HEK293 (cell line): ENCODE measurements around the gene DEF6.

Source experiments
- BCL11A ChIP-seq: fragments of 450-650 bp; formaldehyde crosslinking; IDR thresholded peaks from 2 replicates; pipeline ENCODE4 v1.5.1; 2016; ENCODE audit warnings: low read depth, missing biosample characterization, missing genetic modification characterization
- ELK4 ChIP-seq: IDR thresholded peaks from 2 replicates; pipeline ENCODE4 v1.6.1; 2011; ENCODE audit warnings: mild to moderate bottlenecking, low read depth, low read length, borderline replicate concordance
- GFI1B ChIP-seq: fragments of 450-650 bp; formaldehyde crosslinking; IDR thresholded peaks from 2 replicates; pipeline ENCODE4 v1.5.1; 2016; ENCODE audit warnings: missing biosample characterization, missing genetic modification characterization
- IKZF3 ChIP-seq: fragments of 450-650 bp; IDR thresholded peaks from 2 replicates; pipeline ENCODE4 v1.5.0; 2018; ENCODE audit warnings: missing biosample characterization, mild to moderate bottlenecking, missing genetic modification characterization, moderate library complexity
- SCRT1 ChIP-seq: fragments of 450-650 bp; formaldehyde crosslinking; IDR thresholded peaks from 2 replicates; pipeline ENCODE4 v1.5.1; 2016; ENCODE audit warnings: missing biosample characterization, missing genetic modification characterization, borderline replicate concordance
- ZBTB1 ChIP-seq: fragments of 450-650 bp; formaldehyde crosslinking; IDR thresholded peaks from 2 replicates; pipeline ENCODE4 v1.5.1; 2016; ENCODE audit warnings: missing biosample characterization, missing genetic modification characterization
- ZBTB17 ChIP-seq: fragments of 450-650 bp; formaldehyde crosslinking; IDR thresholded peaks from 2 replicates; pipeline ENCODE4 v1.5.1; 2016; ENCODE audit warnings: missing biosample characterization, missing genetic modification characterization
- ZBTB44 ChIP-seq: fragments of 450-650 bp; IDR thresholded peaks from 2 replicates; pipeline ENCODE4 v1.5.1; 2018; ENCODE audit warnings: missing biosample characterization, mild to moderate bottlenecking, missing genetic modification characterization
- ZNF10 ChIP-seq: fragments of 450-650 bp; formaldehyde crosslinking; IDR thresholded peaks from 2 replicates; pipeline ENCODE4 v1.5.1; 2017; ENCODE audit warnings: missing biosample characterization, missing genetic modification characterization
- ZNF133 ChIP-seq: fragments of 450-650 bp; formaldehyde crosslinking; IDR thresholded peaks from 2 replicates; pipeline ENCODE4 v1.5.1; 2016; ENCODE audit warnings: missing biosample characterization, missing genetic modification characterization
- ZNF138 ChIP-seq: fragments of 450-650 bp; formaldehyde crosslinking; IDR thresholded peaks from 2 replicates; pipeline ENCODE4 v1.5.1; 2016; ENCODE audit warnings: missing biosample characterization, missing genetic modification characterization, borderline replicate concordance
- ZNF248 ChIP-seq: fragments of 450-650 bp; formaldehyde crosslinking; IDR thresholded peaks from 2 replicates; pipeline ENCODE4 v1.5.1; 2017; ENCODE audit warnings: missing biosample characterization, missing genetic modification characterization
- ZNF280D ChIP-seq: fragments of 450-650 bp; formaldehyde crosslinking; IDR thresholded peaks from 2 replicates; pipeline ENCODE4 v1.5.1; 2016; ENCODE audit warnings: missing biosample characterization, missing genetic modification characterization
- ZNF302 ChIP-seq: fragments of 450-650 bp; formaldehyde crosslinking; IDR thresholded peaks from 2 replicates; pipeline ENCODE4 v1.5.1; 2016; ENCODE audit warnings: missing biosample characterization, missing genetic modification characterization, low read depth
- ZNF354C ChIP-seq: fragments of 450-650 bp; formaldehyde crosslinking; IDR thresholded peaks from 2 replicates; pipeline ENCODE4 v1.5.1; 2016; ENCODE audit warnings: missing biosample characterization, missing genetic modification characterization, low read depth, borderline replicate concordance
- ZNF366 ChIP-seq: fragments of 450-650 bp; formaldehyde crosslinking; conservative IDR thresholded peaks from 2 replicates; pipeline ENCODE4 v1.5.1; 2016; ENCODE audit warnings: missing biosample characterization, missing genetic modification characterization
- ZNF391 ChIP-seq: fragments of 450-650 bp; formaldehyde crosslinking; IDR thresholded peaks from 2 replicates; pipeline ENCODE4 v1.5.1; 2016; ENCODE audit warnings: low read depth, missing biosample characterization, missing genetic modification characterization, borderline replicate concordance
- ZNF404 ChIP-seq: fragments of 450-650 bp; formaldehyde crosslinking; IDR thresholded peaks from 2 replicates; pipeline ENCODE4 v1.5.1; 2017; ENCODE audit warnings: missing biosample characterization, missing genetic modification characterization
- ZNF416 ChIP-seq: fragments of 450-650 bp; formaldehyde crosslinking; IDR thresholded peaks from 2 replicates; pipeline ENCODE4 v1.5.1; 2016; ENCODE audit warnings: missing biosample characterization, missing genetic modification characterization
- ZNF433 ChIP-seq: fragments of 450-650 bp; formaldehyde crosslinking; IDR thresholded peaks from 2 replicates; pipeline ENCODE4 v1.5.1; 2016; ENCODE audit warnings: missing biosample characterization, missing genetic modification characterization, low read depth
- ZNF513 ChIP-seq: fragments of 450-650 bp; IDR thresholded peaks from 2 replicates; pipeline ENCODE4 v1.5.1; 2018; ENCODE audit warnings: missing biosample characterization, missing genetic modification characterization
- ZNF521 ChIP-seq: fragments of 450-650 bp; formaldehyde crosslinking; IDR thresholded peaks from 2 replicates; pipeline ENCODE4 v1.5.1; 2017; ENCODE audit warnings: missing biosample characterization, mild to moderate bottlenecking, missing genetic modification characterization
- ZNF530 ChIP-seq: fragments of 450-650 bp; formaldehyde crosslinking; IDR thresholded peaks from 2 replicates; pipeline ENCODE4 v1.5.1; 2016; ENCODE audit warnings: low read depth, missing biosample characterization, missing genetic modification characterization
- ZNF548 ChIP-seq: fragments of 450-650 bp; formaldehyde crosslinking; IDR thresholded peaks from 2 replicates; pipeline ENCODE4 v1.5.1; 2016; ENCODE audit warnings: missing biosample characterization, missing genetic modification characterization
- ZNF549 ChIP-seq: fragments of 450-650 bp; IDR thresholded peaks from 2 replicates; pipeline ENCODE4 v1.5.1; 2018; ENCODE audit warnings: missing biosample characterization, missing genetic modification characterization, mild to moderate bottlenecking, inconsistent platforms, moderate library complexity
- ZNF621 ChIP-seq: fragments of 450-650 bp; formaldehyde crosslinking; IDR thresholded peaks from 2 replicates; pipeline ENCODE4 v1.5.1; 2017; ENCODE audit warnings: missing biosample characterization, missing genetic modification characterization
- ZNF629 ChIP-seq: fragments of 450-650 bp; formaldehyde crosslinking; IDR thresholded peaks from 2 replicates; pipeline ENCODE4 v1.5.1; 2017; ENCODE audit warnings: missing biosample characterization, missing genetic modification characterization
- ZNF837 ChIP-seq: fragments of 450-650 bp; formaldehyde crosslinking; IDR thresholded peaks from 2 replicates; pipeline ENCODE4 v1.5.1; 2016; ENCODE audit warnings: missing biosample characterization, missing genetic modification characterization
- ZNF843 ChIP-seq: fragments of 450-650 bp; formaldehyde crosslinking; IDR thresholded peaks from 2 replicates; pipeline ENCODE4 v1.5.1; 2016; ENCODE audit warnings: missing biosample characterization, missing genetic modification characterization
- ZSCAN16 ChIP-seq: fragments of 450-650 bp; formaldehyde crosslinking; IDR thresholded peaks from 2 replicates; pipeline ENCODE4 v1.5.1; 2016; ENCODE audit warnings: missing biosample characterization, missing genetic modification characterization
- ZSCAN18 ChIP-seq: fragments of 450-650 bp; formaldehyde crosslinking; IDR thresholded peaks from 2 replicates; pipeline ENCODE4 v1.5.1; 2016; ENCODE audit warnings: missing biosample characterization, missing genetic modification characterization
- ZSCAN23 ChIP-seq: fragments of 450-650 bp; formaldehyde crosslinking; IDR thresholded peaks from 2 replicates; pipeline ENCODE4 v1.5.1; 2016; ENCODE audit warnings: missing biosample characterization, missing genetic modification characterization

Gene DEF6

GRCh38 chr6:35259194-35259947, 38.2 kb upstream of the DEF6 start, which contains the start of gene ZNF76 (continued):
- TF ChIP-seq ZNF629 (tag by site-specific recombination), result peak; percentile 99
- peak; percentile 14 for TF ChIP-seq ZSCAN16 (tag by site-specific recombination)
- no peak for TF ChIP-seq ZNF433
- no peak for TF ChIP-seq ELK4
- peak; percentile 12; the same call in 1 of the 2 replicates for TF ChIP-seq ZNF513 (tag by site-specific recombination)
- TF ChIP-seq BCL11A (tag by site-specific recombination), result peak; percentile 81
- TF ChIP-seq ZNF138 (tag by site-specific recombination), result no peak
- TF ChIP-seq ZNF354C (tag by site-specific recombination), result no peak
- TF ChIP-seq ZNF549 (tag by site-specific recombination), result no peak
- TF ChIP-seq ZBTB17 (tag by site-specific recombination), result peak; percentile 97
- TF ChIP-seq ZNF10 (tag by site-specific recombination), result peak; percentile 6; the same call in 1 of the 2 replicates
- TF ChIP-seq ZNF391 (tag by site-specific recombination), result 0 out of 2 replicates have a peak, but pooled peaks have one; percentile 80
- peak; percentile 66; the same call in 1 of the 2 replicates for TF ChIP-seq ZNF843 (tag by site-specific recombination)
- no peak for TF ChIP-seq ZNF280D
- TF ChIP-seq ZNF416 (tag by site-specific recombination), result no peak
- no peak for TF ChIP-seq SCRT1 (tag by site-specific recombination)
- TF ChIP-seq ZNF133, result 0 out of 2 replicates have a peak, but pooled peaks have one; percentile 10
- TF ChIP-seq ZNF404 (tag by site-specific recombination), result no peak
- no peak for TF ChIP-seq ZNF521 (tag by site-specific recombination)
- no peak for TF ChIP-seq ZNF548 (tag by site-specific recombination)
- TF ChIP-seq ZNF248 (tag by site-specific recombination), result no peak
- 0 out of 2 replicates have a peak, but pooled peaks have one; percentile 49 for TF ChIP-seq ZSCAN23
- TF ChIP-seq ZNF837 (tag by site-specific recombination), result no peak
- no peak; the same call in 1 of the 2 replicates for TF ChIP-seq GFI1B (tag by site-specific recombination)
- no peak for TF ChIP-seq ZBTB1
- peak; percentile 87 for TF ChIP-seq ZBTB44
- peak; percentile 46; the same call in 1 of the 2 replicates for TF ChIP-seq ZNF366 (tag by site-specific recombination)
- peak; percentile 95 for TF ChIP-seq ZSCAN18
- TF ChIP-seq IKZF3 (tag by site-specific recombination), result peak; percentile 100
- no peak for TF ChIP-seq ZNF530
- no peak for TF ChIP-seq ZNF621
- 0 out of 2 replicates have a peak, but pooled peaks have one; percentile 31 for TF ChIP-seq ZNF302
